H9 (cell line): Measurements from ENCODE around the gene MRPL44. TPM values are rescaled to one million over a fixed set of nuclear protein-coding genes. Genes with fewer than 3 reads are reported as not detected.

Experiments used
- DNase-seq: peaks from one replicate; pipeline ENCODE4 v3.0.0-alpha.2; 2017
- H2AFZ ChIP-seq: one replicate; pipeline ENCODE4 v1.6.1; 2013; ENCODE audit warnings: mild to moderate bottlenecking, low read length, control low read depth, moderate library complexity
- H2AK5ac ChIP-seq: 2 replicates; pipeline ENCODE4 v1.6.1; 2013; ENCODE audit warnings: low read length, control low read depth, mixed read lengths; ENCODE audit not compliant: insufficient read length
- H2BK120ac ChIP-seq: one replicate; pipeline ENCODE4 v1.6.1; 2013; ENCODE audit warnings: low read depth, mild to moderate bottlenecking, low read length, control low read depth, inconsistent platforms; ENCODE audit not compliant: poor library complexity, severe bottlenecking
- H2BK12ac ChIP-seq: 2 replicates; pipeline ENCODE4 v1.6.1; 2013; ENCODE audit warnings: low read length, control low read depth, mixed read lengths, low read depth; ENCODE audit not compliant: insufficient read length
- H2BK15ac ChIP-seq: 2 replicates; pipeline ENCODE4 v1.6.1; 2013; ENCODE audit warnings: low read depth, low read length, control low read depth
- H2BK20ac ChIP-seq: one replicate; pipeline ENCODE4 v1.6.1; 2013; ENCODE audit warnings: low read depth, mild to moderate bottlenecking, low read length, control low read depth, inconsistent platforms; ENCODE audit not compliant: poor library complexity, severe bottlenecking
- H2BK5ac ChIP-seq: 2 replicates; pipeline ENCODE4 v1.6.1; 2013; ENCODE audit warnings: low read length, control low read depth, mixed read lengths; ENCODE audit not compliant: insufficient read length
- H3K14ac ChIP-seq: 2 replicates; pipeline ENCODE4 v1.6.1; 2013; ENCODE audit warnings: low read length, control low read depth; ENCODE audit not compliant: insufficient read depth
- H3K18ac ChIP-seq: 2 replicates; pipeline ENCODE4 v1.6.1; 2013; ENCODE audit warnings: low read depth, mild to moderate bottlenecking, mixed read lengths, low read length, control low read depth; ENCODE audit not compliant: insufficient read length
- H3K23ac ChIP-seq: 2 replicates; pipeline ENCODE4 v1.6.1; 2013; ENCODE audit warnings: low read length, control low read depth, mixed read lengths, low read depth; ENCODE audit not compliant: insufficient read length
- H3K23me2 ChIP-seq: 2 replicates; pipeline ENCODE4 v1.6.1; 2013; ENCODE audit warnings: low read depth, mild to moderate bottlenecking, mixed read lengths, low read length, control low read depth; ENCODE audit not compliant: insufficient read length, poor library complexity, severe bottlenecking
- H3K27ac ChIP-seq: 2 replicates; pipeline ENCODE4 v1.5.1; 2013; ENCODE audit warnings: low read length, control low read depth, mixed read lengths, low read depth; ENCODE audit not compliant: insufficient read length
- H3K27me3 ChIP-seq: 2 replicates; pipeline ENCODE4 v1.6.1; 2013; ENCODE audit warnings: low read length, control low read depth, inconsistent platforms; ENCODE audit not compliant: insufficient read depth
- H3K4ac ChIP-seq: 2 replicates; pipeline ENCODE4 v1.6.1; 2013; ENCODE audit warnings: low read depth, mild to moderate bottlenecking, control low read depth, inconsistent platforms, low read length, moderate library complexity
- H3K4me1 ChIP-seq: 2 replicates; pipeline ENCODE4 v1.6.1; 2013; ENCODE audit warnings: low read length, control low read depth, inconsistent platforms; ENCODE audit not compliant: insufficient read depth
- H3K4me2 ChIP-seq: 2 replicates; pipeline ENCODE4 v1.6.1; 2013; ENCODE audit warnings: low read length, control low read depth, mixed read lengths; ENCODE audit not compliant: insufficient read length, insufficient read depth
- H3K56ac ChIP-seq: 2 replicates; pipeline ENCODE4 v1.6.1; 2013; ENCODE audit warnings: low read depth, mild to moderate bottlenecking, mixed read lengths, low read length, control low read depth; ENCODE audit not compliant: insufficient read length
- H3K79me1 ChIP-seq: 2 replicates; pipeline ENCODE4 v1.6.1; 2013; ENCODE audit warnings: low read depth, mild to moderate bottlenecking, moderate library complexity, low read length, control low read depth, inconsistent platforms; ENCODE audit not compliant: insufficient read depth, poor library complexity, severe bottlenecking
- H3K79me2 ChIP-seq: 2 replicates; pipeline ENCODE4 v1.6.1; 2013; ENCODE audit warnings: low read length, control low read depth, inconsistent platforms; ENCODE audit not compliant: insufficient read depth
- H3K9ac ChIP-seq: 2 replicates; pipeline ENCODE4 v1.6.1; 2013; ENCODE audit warnings: low read length, control low read depth, mixed read lengths; ENCODE audit not compliant: insufficient read length; ENCODE audit errors: extremely low read depth
- H3K9me3 ChIP-seq: one replicate; pipeline ENCODE4 v1.6.1; 2013; ENCODE audit warnings: low read depth, low read length, inconsistent platforms; ENCODE audit not compliant: control insufficient read depth
- H3T11ph ChIP-seq: one replicate; pipeline ENCODE4 v1.6.1; 2013; ENCODE audit warnings: mild to moderate bottlenecking, low read length, control low read depth, inconsistent platforms
- H4K20me1 ChIP-seq: one replicate; pipeline ENCODE4 v1.6.1; 2013; ENCODE audit not compliant: control insufficient read depth, insufficient read length, insufficient read depth
- H4K5ac ChIP-seq: 2 replicates; pipeline ENCODE4 v1.6.1; 2013; ENCODE audit warnings: low read depth, mild to moderate bottlenecking, mixed read lengths, low read length, control low read depth; ENCODE audit not compliant: insufficient read length
- H4K8ac ChIP-seq: replicated peaks from 2 replicates; pipeline ENCODE4 v1.6.1; 2013; ENCODE audit warnings: low read length, control low read depth, mixed read lengths, low read depth; ENCODE audit not compliant: insufficient read length
- H4K91ac ChIP-seq: 2 replicates; pipeline ENCODE4 v1.6.1; 2013; ENCODE audit warnings: low read depth, mild to moderate bottlenecking, moderate library complexity, mixed read lengths, low read length, control low read depth; ENCODE audit not compliant: insufficient read length
- H3K27ac Mint-ChIP-seq, 3 experiments: 2 replicates in 2 of 3; 3 replicates in 1 of 3; pipeline ENCODE4 v1.8.0; 2020 to 2021; ENCODE audit warnings: mixed read lengths in 3 of 3, mild to moderate bottlenecking in 1 of 3, moderate library complexity in 1 of 3
- H3K27me3 Mint-ChIP-seq: 2 replicates; pipeline ENCODE4 v1.8.0; 2021; ENCODE audit warnings: low read depth, mild to moderate bottlenecking, moderate library complexity, mixed read lengths
- H3K36me3 Mint-ChIP-seq, 3 experiments: 2 replicates in 2 of 3; 3 replicates in 1 of 3; pipeline ENCODE4 v1.8.0; 2020 to 2021; ENCODE audit warnings: low read depth in 3 of 3, mixed read lengths in 3 of 3; ENCODE audit not compliant: insufficient read depth in 1 of 3
- H3K4me1 Mint-ChIP-seq, 2 experiments: 2 replicates each; pipeline ENCODE4 v1.8.0; 2020; ENCODE audit warnings: mixed read lengths in 2 of 2
- H3K4me3 Mint-ChIP-seq, 2 experiments: 2 replicates in 1 of 2; 3 replicates in 1 of 2; pipeline ENCODE4 v1.8.0; 2020 to 2021; ENCODE audit warnings: mild to moderate bottlenecking in 2 of 2, mixed read lengths in 2 of 2, moderate library complexity in 1 of 2
- H3K9me3 Mint-ChIP-seq, 2 experiments: 2 replicates in 1 of 2; 3 replicates in 1 of 2; pipeline ENCODE4 v1.8.0; 2020; ENCODE audit warnings: mild to moderate bottlenecking in 2 of 2, mixed read lengths in 2 of 2, moderate library complexity in 1 of 2
- WGBS: extraction: QIAGEN DNeasy Blood & Tissue Kit; methylation state at CpG from one replicate; pipeline ENCODE4 v1.1.7; 2013; ENCODE audit warnings: missing lambda C conversion rate, low lambda C conversion rate, mixed read lengths; ENCODE audit not compliant: insufficient read length; ENCODE audit errors: extremely low coverage; 5-methylcytosine and 5-hydroxymethylcytosine counted together
- total RNA-seq: library from RNA; stranded (reverse); gene quantifications from 2 replicates; pipeline ENCODE4 v1.2.1, GENCODE V29; 2021
- TF ChIP-seq, protein P1 (sequence below): fragments of 200-600 bp; sonication (generic); conservative IDR thresholded peaks from 3 replicates; pipeline ENCODE4 v1.8.0; 2021; ENCODE audit warnings: antibody characterized with exemption, mild to moderate bottlenecking

Gene MRPL44
- total RNA-seq, 1 experiment from 2014 or later = 46.1 TPM

DNA sequence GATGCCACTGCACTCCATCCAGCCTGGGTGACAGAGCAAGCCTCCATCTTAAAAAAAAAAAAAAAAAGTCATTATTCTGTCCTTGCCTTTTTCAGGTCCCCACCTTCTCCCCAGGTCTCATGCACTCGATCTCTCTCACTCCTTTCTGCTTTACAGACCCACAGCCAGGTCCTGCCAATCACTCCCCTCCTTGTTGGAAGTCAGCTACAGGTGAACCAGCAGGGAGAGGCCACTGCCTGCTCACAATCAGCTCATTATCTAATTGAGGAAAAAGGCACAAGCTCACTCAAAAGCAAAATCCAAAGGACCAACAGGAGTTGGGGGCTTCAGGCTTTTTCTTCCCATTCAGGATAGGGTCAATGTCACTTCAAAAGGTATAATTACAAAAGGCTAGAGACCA lies 14.1 kb upstream of the MRPL44 start:
- Mint-ChIP-seq H3K27ac (peak overlapping the region in 1 of 3 experiments; percentile 56; a peak in 1 of 7 replicates), H3K4me1 (peaks cover 44 to 48% of the 10 kb centered on the region in 2 experiments), H3K27me3 (peaks cover 2% of the 10 kb centered on the region; the same call in 1 of the 2 replicates), H3K36me3 (peaks cover 11 to 16% (median 13%) of the 10 kb centered on the region in 3 experiments), H3K9me3 (no peaks in the 10 kb centered on the region; a peak in 1 of 5 replicates), H3K4me3 (peak overlapping the region; percentile 97 to 99)
- H3K4me2 ChIP-seq = peak overlapping the region; percentile 60
- H3K56ac ChIP-seq = no peak overlapping the region
- no peak overlapping the region for H3K4ac ChIP-seq
- no peak overlapping the region for H4K8ac ChIP-seq
- no peak overlapping the region for H2BK120ac ChIP-seq
- no peak overlapping the region for H3K9ac ChIP-seq
- peaks cover 10% of the 10 kb centered on the region for H3K79me1 ChIP-seq
- H3K9me3 ChIP-seq = no peaks in the 10 kb centered on the region
- TF ChIP-seq, protein P1, sequence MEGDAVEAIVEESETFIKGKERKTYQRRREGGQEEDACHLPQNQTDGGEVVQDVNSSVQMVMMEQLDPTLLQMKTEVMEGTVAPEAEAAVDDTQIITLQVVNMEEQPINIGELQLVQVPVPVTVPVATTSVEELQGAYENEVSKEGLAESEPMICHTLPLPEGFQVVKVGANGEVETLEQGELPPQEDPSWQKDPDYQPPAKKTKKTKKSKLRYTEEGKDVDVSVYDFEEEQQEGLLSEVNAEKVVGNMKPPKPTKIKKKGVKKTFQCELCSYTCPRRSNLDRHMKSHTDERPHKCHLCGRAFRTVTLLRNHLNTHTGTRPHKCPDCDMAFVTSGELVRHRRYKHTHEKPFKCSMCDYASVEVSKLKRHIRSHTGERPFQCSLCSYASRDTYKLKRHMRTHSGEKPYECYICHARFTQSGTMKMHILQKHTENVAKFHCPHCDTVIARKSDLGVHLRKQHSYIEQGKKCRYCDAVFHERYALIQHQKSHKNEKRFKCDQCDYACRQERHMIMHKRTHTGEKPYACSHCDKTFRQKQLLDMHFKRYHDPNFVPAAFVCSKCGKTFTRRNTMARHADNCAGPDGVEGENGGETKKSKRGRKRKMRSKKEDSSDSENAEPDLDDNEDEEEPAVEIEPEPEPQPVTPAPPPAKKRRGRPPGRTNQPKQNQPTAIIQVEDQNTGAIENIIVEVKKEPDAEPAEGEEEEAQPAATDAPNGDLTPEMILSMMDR = no peak
- no peak overlapping the region for H4K5ac ChIP-seq
- H4K91ac ChIP-seq = no peak overlapping the region
- no peak overlapping the region for H2AFZ ChIP-seq
- H2BK15ac ChIP-seq = no peak overlapping the region
- no peak overlapping the region for H3K23ac ChIP-seq
- peaks cover 25% of the 10 kb centered on the region; the same call in 1 of the 2 replicates for H3K79me2 ChIP-seq
- no peak overlapping the region for H3K14ac ChIP-seq
- DNase-seq = no peak
- H3K18ac ChIP-seq = no peak overlapping the region
- H2BK20ac ChIP-seq = no peak overlapping the region
- H3K23me2 ChIP-seq = peaks cover 2% of the 10 kb centered on the region
- no peak overlapping the region for H2AK5ac ChIP-seq
- H3T11ph ChIP-seq = no peak overlapping the region
- H4K20me1 ChIP-seq = no peaks in the 10 kb centered on the region
- H2BK5ac ChIP-seq = no peak overlapping the region
- WGBS = no CpG with 5 or more reads among the region's 1 CpG
- H3K27ac ChIP-seq = no peak overlapping the region
- peaks cover 14% of the 10 kb centered on the region for H3K4me1 ChIP-seq
- no peak overlapping the region for H2BK12ac ChIP-seq
- H3K27me3 ChIP-seq = no peaks in the 10 kb centered on the region
